GM10248 (cell line): Measurements from ENCODE around the gene PDXP.

Source experiments
- CTCF ChIA-PET: fragments of 300-600 bp; sonication (Branson Sonifier 250); formaldehyde crosslinking; extraction: SDS; loops from one replicate; lab custom pipeline; 2021; ENCODE audit warnings: antibody characterized with exemption; lab: Yijun Ruan, JAX
- POLR2A ChIA-PET: fragments of 350-650 bp; sonication (Branson Sonifier 250); formaldehyde crosslinking; extraction: SDS; loops from one replicate; lab custom pipeline; 2020; ENCODE audit warnings: antibody characterized with exemption; lab: Yijun Ruan, JAX
- DNase-seq: peaks from one replicate; pipeline ENCODE4 v3.0.0; 2012; ENCODE audit errors: extremely low spot score
- TF ChIP-seq, protein P1 (sequence below): IDR thresholded peaks from 2 replicates; pipeline ENCODE4 v1.5.1; 2012; ENCODE audit warnings: mild to moderate bottlenecking, low read depth; ENCODE audit errors: extremely low read depth, missing control alignments, control extremely low read depth

Gene PDXP

DNA sequence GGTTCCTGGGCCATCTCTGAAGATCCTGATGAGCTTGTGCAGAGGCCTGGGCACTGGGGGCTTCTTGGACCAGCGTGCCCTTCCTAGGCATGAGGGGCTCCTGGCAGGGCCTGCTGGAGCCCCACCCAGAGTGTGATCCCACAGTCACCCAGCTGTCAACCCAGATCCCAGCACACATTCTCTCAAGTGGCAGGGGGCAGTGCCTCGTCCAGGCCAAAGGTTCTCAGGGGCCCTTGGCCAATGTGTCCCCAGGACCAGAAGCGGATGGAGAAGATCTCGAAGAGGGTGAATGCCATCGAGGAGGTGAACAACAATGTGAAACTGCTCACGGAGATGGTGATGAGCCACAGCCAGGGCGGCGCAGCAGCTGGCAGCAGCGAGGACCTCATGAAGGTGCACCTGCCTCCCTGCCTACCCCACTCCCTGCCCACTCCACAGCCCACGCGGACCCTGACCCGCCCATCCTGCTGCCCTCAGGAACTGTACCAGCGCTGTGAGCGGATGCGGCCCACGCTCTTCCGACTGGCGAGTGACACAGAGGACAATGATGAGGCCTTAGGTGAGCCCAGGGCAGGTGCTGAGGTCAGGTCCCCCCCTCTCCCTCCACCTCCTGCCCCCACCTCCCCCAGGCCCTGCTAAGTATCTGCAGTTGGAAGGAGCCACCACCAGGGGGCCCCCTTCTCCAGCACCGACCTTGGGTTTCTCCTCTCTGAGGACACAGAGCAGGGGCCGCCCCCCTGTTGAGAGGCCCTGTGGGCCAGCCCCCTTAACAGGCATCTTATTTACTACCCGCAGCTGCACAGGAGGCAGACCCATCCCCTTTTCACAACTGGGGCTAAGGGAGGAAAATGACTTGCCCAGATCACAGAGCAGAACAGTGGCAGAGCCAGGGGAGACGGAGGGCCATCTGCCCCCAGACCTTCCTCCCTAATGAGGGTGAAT is 35.2 kb upstream of the PDXP start:
- DNase-seq, result peak; percentile 86
- TF ChIP-seq, protein P1, sequence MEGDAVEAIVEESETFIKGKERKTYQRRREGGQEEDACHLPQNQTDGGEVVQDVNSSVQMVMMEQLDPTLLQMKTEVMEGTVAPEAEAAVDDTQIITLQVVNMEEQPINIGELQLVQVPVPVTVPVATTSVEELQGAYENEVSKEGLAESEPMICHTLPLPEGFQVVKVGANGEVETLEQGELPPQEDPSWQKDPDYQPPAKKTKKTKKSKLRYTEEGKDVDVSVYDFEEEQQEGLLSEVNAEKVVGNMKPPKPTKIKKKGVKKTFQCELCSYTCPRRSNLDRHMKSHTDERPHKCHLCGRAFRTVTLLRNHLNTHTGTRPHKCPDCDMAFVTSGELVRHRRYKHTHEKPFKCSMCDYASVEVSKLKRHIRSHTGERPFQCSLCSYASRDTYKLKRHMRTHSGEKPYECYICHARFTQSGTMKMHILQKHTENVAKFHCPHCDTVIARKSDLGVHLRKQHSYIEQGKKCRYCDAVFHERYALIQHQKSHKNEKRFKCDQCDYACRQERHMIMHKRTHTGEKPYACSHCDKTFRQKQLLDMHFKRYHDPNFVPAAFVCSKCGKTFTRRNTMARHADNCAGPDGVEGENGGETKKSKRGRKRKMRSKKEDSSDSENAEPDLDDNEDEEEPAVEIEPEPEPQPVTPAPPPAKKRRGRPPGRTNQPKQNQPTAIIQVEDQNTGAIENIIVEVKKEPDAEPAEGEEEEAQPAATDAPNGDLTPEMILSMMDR, result peak; percentile 82
- POLR2A ChIA-PET, result no interaction called here
- CTCF ChIA-PET, result interaction anchor here (0.8 to 14.3 kb wide), 11 partner anchors 11 to 282 kb away, joined by 3 to 248 read pairs (median 4); partner anchors contain the start of genes GGA1, MICALL1, NOL12 and SH3BP1

DNA sequence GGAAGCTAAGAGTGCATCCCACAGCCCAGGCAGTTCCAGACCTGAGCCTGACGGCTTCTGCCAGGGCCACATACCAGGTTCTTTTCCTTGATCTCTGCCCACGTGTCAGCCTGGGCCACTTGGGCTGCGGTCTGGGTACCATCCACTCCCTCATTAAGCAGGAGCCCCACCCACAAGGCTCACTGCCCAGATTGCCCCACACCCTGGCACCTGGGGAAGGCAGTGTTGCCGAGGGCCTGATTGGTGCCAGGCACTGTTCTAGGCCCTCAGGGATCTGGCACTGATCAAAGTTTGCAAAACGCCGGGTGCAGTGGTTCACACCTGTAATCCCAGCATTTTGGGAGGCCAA is 34.5 kb upstream of the PDXP start:
- CTCF ChIA-PET, result interaction anchor here (0.8 to 14.3 kb wide), 8 partner anchors 11 to 62 kb away, joined by 3 to 248 read pairs (median 11); partner anchors contain the start of genes GGA1, NOL12 and SH3BP1

DNA sequence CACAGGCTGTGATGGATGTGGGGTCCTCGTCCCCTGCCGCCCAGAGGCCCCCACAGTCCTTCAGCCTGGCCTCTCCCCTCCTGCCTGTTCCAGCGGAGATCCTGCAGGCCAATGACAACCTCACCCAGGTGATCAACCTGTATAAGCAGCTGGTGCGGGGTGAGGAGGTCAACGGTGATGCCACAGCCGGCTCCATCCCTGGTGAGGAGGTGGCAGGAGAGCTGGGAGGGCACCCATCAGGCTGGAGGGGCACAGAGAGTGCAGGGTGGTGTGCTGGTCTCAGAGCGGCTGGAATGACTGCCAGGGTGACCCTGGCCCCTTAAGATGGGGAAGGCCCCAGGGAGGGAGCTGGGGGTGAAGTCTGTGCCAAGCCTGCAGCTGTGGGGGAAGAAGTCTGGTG is 33.6 kb upstream of the PDXP start:
- ChIA-PET POLR2A (interaction anchor here (1.6 kb wide), 1 partner anchor 9 kb away, joined by 6 read pairs; no protein-coding TSS in a partner anchor), CTCF (interaction anchor here (0.6 to 14.7 kb wide), 9 partner anchors 10 to 58 kb away, joined by 3 to 248 read pairs (median 6); partner anchors contain the start of genes GGA1 and SH3BP1)
- DNase-seq, result no peak
- TF ChIP-seq, protein P1, result no peak

More for the DNA sequence above, 34.5 kb upstream of the PDXP start:
- POLR2A ChIA-PET, result no interaction called here
- TF ChIP-seq, protein P1, result no peak
- no peak for DNase-seq

DNA sequence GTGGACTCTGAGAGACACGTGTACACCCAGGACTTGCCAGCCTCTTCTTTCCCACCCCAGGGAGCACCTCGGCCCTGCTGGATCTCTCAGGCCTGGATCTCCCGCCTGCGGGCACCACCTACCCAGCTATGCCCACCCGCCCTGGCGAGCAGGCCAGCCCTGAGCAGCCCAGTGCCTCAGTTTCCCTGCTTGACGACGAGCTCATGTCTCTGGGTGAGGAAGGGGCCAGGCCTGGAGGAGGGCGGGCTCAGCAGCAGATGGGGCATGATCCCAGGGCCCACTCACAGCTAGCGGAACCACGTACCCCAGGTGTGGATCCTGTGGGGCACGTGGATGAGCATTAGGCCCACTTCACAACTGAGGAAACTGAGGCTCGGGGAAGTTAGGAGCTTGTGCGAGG is 32.8 kb upstream of the PDXP start:
- CTCF ChIA-PET, result interaction anchor here (1.2 to 14.7 kb wide), 7 partner anchors 9 to 57 kb away, joined by 3 to 248 read pairs (median 21); partner anchors contain the start of genes GGA1 and SH3BP1
- DNase-seq, result no peak
- POLR2A ChIA-PET, result interaction anchor here (1.6 kb wide), 1 partner anchor 8 kb away, joined by 6 read pairs; no protein-coding TSS in a partner anchor
- TF ChIP-seq, protein P1, result no peak

DNA sequence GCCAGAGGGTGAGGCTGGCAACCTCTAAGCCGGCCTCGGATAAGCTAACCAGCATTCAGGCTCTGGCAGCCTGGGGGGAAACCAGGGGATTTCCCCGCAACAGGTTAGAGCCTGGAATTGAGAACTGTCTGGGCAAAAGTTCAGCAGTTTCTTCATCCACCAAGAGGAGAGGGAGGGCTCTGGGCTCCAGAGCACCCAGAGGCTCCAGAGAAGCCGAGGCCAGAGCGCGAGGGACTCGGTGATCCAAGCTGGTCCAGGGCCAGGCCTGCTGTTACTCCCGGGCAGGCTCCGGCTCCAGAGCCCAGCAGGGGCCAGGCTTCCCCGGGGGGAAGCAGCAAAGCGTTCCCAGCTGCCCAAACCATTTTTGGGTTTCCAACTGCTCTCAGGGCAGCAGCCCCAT is 32.4 kb upstream of the PDXP start:
- ChIA-PET POLR2A (interaction anchor here (1.6 kb wide), 1 partner anchor 8 kb away, joined by 6 read pairs; no protein-coding TSS in a partner anchor), CTCF (interaction anchor here (0.9 to 14.7 kb wide), 6 partner anchors 8 to 55 kb away, joined by 3 to 248 read pairs (median 62); partner anchors contain the start of genes GGA1 and SH3BP1)
- peak; percentile 43 for DNase-seq
- TF ChIP-seq, protein P1, result no peak

DNA sequence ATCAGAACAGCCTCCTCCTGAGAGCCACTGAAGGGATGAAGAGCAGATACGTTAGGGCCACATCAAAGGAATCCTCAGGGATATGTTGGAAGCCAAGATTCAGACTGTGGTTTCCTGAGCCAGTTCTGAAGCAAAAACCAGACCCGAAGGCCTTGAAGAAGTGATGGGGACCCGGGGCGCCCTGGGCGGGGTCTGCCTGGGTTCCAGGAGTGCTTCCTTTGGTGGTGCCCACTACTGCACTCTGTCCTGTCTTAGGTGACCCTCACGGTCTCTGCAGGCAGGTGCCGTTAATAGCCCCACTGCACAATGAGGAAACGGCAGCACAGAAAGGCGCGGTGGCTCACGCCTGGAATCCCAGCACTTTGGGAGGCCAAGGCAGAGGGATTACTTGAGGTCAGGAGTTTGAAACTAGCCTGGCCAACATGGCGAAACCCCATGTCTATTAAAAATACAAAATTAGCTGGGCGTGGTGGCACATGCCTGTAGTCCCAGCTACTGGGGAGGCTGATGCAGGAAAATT is 31.9 kb upstream of the PDXP start:
- no peak for DNase-seq
- POLR2A ChIA-PET, result no interaction called here
- CTCF ChIA-PET, result interaction anchor here (0.5 to 14.7 kb wide), 8 partner anchors 8 to 1486 kb away, joined by 3 to 248 read pairs (median 12); partner anchors contain the start of genes GGA1 and SH3BP1
- TF ChIP-seq, protein P1, result no peak
